HG02840 (cell line): Measurements from ENCODE around the gene GMDS.

Experiments
- ATAC-seq: cut with Tn5 transposase; IDR thresholded peaks from one replicate; pipeline ENCODE4 v1.9.1; 2021; ENCODE audit warnings: mild to moderate bottlenecking, moderate library complexity, moderate number of reproducible peaks; ENCODE audit not compliant: unreplicated experiment, low FRiP score

Gene GMDS

DNA sequence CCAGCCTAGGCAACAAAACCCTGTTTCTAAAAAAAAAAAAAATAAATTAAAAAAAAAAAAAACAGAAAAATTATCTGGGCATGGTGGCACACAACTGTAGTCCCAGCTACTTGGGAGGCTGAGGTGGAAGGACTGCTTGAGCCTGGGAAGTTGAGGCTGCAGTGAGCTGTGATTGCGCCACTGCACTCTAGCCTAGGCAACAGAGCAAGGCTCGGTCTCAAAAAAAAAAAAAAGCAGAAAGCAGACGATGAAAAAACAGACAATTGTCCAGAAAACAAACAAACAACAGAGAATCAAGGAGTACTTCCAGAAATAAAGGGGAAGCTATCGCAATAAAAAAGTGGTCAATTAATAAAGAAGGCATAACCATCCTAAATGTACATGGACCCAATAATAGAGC lies 229.4 kb downstream of the GMDS start:
- ATAC-seq = no peak

DNA sequence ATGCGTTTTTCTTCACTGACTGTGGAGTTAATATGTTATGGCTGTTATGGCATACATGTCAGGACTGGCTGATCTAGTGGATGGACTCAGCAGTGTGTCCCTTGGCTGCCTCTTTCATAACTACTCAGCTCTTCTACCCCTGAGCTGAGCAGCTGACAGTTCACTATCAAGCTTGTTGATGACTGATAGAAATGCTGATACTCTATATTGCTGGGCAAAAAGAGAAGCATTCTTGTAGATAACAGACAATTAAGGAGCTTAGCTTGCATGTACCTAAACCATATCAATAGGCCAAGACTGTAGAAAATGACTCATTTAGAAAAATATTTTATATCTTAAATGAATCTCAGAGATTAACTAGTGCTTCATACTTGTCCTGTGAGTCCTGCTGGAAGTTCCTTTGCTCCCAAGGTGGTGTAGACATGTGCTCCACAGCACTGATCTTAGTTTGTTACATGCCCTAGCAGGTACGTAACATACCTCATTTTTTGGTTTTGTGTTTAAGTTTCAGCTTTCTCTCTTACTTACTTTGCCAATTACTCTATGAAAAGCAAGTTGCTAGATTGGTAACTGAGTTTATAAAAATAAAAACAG lies 236.9 kb downstream of the GMDS start:
- ATAC-seq = no peak

DNA sequence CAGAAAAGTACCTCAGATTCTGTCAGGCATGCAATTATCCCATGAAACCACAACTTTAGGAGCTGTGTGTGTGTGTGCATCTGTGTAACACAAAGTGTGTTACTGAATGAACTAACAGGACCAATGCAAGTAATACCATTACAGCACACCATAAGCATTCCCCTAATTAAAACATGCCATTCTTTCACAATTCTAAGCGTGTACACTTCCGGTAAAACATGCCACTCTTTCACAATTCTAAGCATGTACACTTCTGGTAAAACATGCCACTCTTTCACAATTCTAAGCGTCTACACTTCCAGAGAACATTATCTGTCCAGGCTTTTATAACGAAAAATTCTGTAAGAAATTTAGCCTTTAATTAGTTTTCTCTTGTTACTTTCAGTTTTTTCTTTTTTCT lies 238.2 kb downstream of the GMDS start:
- ATAC-seq = no peak

DNA sequence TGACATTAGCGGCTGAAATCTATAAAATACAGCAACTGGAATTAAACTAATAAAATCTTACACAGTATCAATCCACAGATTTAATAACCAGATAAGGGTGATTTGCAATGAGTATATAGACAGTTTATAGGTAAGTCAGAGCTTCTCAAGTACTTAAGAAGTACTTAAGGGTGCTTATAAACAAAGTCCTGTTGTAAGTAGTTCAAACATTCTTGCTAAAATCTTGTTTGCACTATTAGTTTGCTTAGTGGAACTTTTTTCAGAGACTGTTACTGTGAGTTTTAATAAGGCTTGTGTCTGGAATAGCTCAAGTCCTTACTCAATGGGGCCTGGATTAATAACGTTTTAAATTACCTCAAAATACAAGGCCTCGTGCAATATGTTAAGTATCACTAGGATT lies 240.5 kb downstream of the GMDS start:
- no peak for ATAC-seq

DNA sequence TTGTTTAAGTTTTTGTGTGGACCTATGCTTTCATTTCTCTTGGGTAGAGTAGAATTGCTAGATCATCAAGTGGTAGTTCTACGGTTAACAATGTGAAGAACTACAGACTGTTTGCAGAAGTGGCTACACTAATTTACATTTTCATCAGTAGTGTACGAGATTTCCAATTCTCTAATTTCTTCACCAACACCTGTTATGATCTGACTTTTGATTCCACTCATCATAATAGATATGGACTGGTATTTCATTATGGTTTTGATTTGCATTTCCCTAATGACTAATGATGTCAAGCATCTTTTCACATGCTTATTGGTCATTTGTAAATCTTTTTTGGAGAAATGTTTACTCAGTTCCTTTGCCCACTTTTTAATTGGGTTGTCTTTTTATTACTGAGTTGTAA lies 244.4 kb downstream of the GMDS start:
- ATAC-seq = no peak

DNA sequence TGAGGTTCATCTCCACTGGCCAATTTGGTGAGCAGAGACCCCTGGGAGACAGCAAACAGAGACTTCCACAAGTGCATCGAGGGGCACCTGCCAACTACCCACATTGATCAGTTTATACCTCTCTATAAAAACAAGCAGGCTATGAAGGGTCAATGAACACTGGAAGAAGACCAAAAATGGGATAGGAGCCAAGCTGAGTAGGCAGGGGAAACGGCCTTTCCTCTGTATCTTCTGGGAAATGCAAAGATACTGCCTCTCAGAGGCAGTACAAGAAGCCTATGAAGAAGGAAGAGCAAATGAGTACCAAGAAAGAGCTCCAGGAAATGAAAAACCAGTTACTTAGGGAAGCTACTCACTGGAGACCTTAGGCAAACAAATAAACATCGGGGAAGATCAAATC lies 247.7 kb downstream of the GMDS start:
- ATAC-seq = no peak

DNA sequence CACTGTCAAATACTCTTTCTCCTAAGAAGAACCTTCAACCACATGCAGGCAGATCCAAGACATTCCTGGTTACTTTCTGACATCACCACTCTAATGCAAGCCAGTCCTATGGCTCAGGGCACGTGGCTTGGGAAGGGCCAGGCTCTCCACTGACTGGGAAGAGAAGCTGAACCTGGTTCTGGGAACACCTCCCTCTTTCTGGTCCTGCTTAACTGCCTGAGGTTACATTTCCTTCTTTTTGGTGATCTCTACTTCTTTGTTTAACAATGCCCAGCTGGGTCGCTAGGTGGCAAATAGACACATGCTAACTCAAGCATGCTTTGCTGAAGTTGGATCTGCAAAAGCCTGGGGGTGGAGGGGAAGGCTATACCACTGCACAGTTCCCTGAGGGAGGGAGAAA lies 249.8 kb downstream of the GMDS start:
- ATAC-seq = no peak

DNA sequence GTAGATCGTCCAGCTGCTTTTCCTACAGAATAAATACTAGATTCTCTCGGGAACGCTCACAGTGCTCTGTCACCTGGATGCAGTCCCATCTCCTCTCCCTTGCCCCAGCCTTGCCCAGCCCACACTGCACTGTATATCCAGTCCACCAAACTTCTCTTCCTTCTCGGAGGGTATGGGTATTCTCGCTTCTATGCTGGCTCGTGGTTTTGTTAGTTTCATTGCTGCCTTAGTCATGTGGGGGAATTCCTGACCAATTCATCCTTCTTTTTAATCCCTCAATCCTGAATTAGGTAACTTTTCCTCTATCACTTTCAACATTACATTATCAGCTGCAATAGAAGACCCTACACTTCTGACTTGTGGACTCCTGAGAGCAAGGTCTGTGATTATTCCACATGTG lies 252.4 kb downstream of the GMDS start:
- no peak for ATAC-seq

DNA sequence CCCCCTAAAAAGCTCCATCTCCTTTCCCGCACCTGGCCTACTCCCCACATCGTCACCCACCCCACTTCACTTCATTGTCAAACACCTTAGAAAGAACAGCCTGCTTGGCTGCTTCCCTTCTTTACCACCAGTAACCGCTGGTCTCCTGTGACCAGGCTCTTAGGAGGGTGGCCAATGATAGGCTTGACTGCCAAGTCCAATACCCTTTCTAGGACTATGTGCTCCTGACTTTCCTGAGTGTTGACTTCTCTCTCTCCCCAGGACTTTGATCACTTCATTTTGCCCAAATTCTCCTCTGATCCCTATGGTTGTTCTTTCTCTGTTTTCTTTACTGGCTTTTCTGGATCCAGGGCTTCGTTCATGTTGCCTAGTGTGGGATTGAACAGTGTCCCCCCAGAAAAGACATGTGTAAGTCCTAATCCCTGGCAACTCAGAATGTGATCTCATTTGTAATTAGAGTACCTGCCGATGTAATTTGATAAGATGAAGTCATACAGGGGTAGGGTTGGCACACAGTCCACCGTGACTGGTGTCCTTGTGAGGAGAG lies 254.0 kb downstream of the GMDS start:
- ATAC-seq = no peak

DNA sequence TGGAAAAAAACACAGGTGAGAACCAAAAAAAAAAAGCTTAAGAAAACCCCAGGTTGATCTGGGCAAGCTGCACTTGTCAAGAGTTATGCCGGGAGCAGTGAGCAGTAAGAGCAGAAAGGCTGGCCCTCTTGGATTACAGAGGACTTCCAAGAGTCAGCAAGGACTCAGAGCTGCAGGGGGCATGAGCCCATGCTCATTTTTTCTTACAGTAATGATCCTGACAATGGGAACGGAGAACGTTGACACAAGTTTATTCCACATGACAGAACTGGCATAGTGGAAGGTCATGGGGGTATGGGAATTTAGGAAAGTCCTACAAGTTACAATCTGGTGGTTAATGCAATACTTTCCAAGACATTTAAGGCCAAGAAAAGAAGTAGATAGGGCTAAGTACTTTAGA lies 256.6 kb downstream of the GMDS start:
- no peak for ATAC-seq

DNA sequence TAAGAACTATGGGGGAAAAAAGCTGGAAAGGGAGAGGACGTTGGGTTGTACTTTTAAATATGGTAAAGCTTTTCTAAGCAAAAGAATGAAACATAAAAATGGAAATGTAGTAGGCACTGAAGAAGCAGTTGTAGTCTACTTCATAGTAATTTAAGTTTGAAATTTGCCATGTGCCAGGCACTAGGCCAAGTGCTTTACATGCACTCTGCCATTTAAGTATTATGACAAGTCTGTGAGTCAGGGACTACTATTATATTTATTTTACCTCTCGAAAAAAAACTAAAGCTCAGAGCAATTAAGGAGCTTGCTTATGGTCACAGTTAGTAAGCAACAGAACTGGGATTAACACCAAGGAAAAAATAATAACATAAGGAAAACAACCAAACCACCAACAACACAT lies 257.8 kb downstream of the GMDS start:
- ATAC-seq = no peak

DNA sequence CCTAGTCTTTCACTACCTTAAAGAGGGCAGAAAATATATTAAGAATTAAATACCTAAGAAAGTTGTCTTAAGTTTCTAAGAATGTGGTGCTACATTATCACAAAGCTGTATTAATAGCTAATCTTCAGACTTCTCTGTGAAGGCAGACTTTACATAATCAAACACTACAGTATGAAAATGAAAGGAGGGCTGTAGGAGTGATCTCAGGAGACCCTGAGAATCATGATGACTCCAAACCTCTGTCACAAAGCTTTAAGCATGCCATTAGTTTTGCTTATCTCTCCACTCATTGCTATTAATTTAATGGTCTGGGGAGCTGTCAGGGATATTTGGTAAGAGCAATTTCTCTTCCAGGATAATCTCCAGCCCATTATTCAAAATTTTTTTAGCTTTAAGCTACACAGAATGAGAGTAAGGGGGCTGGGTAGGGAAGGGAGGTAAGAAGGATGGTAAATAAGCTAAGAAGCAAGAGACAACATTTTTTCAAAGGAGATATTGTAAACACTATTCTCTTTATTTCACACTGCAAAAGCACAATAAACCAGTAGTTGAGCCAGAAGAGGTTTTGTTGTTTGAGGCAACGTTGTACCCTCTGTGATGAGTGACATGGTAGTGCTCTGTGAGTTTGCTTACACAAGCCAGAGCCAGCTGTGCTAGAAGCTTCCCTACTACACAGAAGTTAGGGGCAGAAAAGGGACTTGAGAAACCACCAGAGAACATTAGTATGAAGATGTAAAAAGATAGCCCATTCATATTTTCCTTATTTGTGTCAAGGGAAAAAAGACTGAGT lies 258.8 kb downstream of the GMDS start:
- ATAC-seq = no peak

DNA sequence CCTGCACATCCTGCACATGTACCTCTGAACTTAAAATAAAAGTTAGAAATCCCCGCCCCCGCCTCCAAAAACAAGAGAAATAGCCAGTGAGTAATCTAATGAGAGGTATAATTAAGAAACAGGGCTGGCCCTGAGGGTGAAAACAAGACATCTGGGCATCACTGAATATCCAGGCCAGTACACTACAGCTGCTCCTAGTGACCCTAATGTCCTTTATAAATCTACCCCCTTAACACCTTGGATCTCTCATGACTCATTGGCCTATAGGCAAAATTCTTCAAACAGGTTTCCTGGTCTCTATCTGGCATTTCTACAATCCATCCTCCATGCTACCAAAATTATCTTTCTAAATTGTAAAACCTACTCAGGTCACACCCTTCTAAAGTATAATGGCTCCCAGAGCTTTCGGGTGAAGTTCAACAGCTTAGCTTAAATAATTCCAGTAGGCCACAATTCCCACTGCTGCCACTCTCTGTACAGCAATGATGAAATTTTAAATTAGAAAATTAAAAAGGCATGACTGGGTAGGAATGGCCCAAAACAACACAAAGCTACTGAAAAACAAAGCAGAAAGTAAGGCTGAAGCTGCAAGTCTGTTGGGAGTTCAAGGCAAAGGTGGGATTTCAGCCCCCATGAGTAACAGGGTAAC lies 260.9 kb downstream of the GMDS start:
- ATAC-seq = no peak

DNA sequence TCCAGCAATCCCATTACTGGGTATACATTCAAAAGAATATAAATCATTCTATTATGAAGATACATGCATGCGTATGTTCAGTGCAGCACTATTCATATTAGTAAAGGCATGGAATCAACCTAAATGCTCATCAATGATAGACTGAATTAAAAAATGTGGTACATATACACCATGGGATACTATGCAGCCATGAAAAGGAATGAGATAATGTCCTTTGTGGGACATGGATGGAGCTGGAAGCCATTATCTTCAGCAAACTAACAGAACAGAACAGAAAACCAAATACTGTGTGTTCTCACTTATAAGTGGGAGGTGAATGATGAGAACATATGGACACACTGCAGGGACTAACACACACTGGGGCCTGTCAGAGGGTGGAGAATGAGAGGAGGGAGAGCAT lies 261.6 kb downstream of the GMDS start:
- ATAC-seq = no peak

DNA sequence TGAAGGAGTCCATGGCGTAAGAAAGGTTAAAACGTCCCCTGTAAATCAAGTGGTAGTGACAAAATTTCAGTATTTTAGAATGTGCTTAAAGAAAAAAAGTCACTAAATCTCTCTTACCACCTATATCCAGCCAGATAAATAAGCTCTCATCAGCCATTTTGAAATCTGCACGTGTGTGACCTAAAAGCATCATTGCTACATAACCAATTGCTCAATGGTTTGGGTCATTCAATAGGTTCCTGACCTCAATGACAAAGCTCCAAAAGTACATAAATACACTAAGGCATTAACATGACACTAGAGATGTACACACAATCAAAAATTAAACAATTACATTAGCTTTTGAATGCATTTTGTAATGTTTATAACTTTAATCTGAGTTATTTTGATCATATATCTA lies 272.4 kb downstream of the GMDS start:
- no peak for ATAC-seq

DNA sequence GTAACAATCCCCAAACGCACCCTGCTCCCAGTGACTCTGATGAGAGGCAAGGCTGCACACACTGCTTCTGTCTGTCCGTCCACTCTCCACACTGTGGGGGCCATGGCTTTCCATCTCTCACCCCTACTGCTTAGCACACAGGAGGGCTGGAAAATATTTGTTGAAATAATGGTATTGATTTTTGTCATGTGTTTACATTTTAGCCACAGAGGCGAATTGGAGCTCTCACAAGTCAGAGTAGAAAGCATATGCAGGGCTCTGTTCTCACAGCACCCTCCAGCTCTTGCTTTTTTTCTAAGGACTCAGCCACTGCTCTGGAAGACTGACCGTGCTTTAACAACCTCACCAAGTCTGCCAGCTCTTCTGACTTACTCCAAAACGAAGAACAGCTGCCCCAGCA lies 273.8 kb downstream of the GMDS start:
- no peak for ATAC-seq

DNA sequence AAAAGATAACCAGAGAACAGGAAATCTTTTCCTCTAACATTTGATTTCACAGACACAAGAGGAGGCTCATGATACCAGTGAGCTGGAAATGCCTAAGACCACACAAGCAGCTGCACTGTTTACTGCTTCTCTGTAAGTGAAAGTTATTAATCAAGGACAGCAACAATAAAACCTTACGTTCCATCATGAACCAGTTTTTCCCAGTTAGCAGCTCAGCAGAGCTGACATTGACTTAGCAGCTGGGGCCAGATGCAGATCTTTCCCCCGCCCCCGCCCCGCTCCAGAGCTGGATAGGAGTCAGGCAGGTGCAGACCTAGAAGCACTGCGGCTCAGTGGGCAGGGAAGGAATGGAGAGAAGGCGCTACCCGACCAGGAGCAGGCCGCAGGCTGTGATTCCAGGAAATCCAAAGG lies 275.2 kb downstream of the GMDS start:
- ATAC-seq = no peak

DNA sequence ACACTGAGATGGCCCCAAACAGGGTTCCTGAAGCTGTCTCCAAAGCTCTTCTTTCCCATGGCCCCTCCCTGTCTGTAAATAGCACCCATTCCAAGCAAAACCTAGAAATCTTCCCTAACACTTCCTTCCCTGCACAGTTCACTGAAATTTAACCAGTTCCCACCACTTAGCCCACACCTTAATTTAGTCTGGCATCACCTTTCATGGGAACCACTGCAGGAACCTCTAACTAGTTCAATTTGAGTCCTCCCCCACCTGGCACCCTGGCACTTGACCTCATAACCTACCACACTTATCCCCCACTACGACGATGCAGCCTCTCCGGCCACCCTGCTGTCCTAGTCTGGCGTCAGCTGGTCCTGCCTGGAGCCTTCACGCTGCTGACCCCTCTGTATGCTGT lies 278.7 kb downstream of the GMDS start:
- no peak for ATAC-seq

DNA sequence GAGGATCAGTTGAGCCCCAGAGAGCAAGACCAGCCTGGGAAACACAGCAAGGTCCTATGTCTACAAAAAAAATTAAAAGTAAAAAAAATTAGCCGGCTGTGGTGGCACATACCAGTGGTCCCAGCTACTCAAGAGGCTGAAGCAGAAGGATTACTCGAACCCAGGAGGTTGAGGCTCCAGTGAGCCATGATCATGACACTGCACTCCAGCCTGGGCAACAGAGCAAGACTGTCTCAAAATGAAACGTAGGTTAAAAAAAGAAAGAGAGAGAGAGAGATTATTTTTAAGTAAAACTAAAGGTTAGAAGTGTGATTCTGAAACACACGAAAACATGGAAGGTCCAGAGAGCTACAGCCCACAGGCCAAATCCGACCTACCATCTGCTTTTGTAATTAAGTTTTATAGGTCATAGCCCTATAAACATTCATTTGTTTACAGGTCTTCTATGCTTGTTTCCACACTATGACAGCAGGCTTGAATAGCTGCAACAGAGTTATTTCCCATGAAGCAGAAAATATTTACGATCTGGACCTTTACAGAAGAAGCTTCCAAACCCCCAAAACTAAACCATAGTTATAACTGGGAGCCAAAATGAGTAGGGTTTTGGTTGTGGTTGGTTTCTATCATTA lies 279.7 kb downstream of the GMDS start:
- ATAC-seq = no peak

DNA sequence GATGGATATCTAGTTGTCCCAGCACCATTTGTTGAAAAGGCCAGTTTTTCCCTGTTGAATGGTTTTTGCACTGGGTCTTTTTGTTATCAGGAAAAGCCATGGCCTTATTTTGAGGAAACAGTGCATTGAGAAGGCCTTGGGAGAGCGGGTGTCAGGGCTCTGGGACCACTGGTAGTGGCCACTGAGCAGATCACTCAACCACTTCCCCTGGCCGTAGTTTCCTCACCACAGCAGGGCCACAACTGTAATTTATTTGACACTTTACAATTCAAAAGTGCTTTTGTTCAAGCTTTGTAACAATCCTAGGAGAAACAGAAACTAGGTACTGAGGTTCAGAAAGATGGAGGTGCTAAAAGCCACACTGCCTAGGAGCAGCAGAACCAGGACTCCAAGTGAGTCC lies 281.8 kb downstream of the GMDS start:
- ATAC-seq = no peak

DNA sequence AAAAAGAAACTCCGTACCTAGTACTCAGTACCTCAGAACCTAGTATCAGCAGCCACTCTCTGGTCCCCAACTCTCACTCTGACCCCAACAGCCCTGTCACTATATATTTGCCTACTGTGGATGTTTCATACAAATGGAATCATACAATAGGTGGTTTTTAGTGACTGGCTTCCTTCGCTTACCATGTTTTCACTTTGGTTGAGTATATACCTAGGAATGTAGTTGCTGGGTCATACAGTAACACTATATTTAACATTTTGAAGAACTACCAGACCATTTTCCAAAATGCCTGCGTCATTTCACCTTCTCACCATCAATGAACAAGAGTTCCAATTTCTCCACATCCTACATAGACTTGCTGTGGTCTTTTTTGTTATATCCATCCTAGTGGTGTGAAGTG lies 283.2 kb downstream of the GMDS start:
- ATAC-seq = no peak
